ENCODE data around the gene SLC35F1.
"Not testable (repeated sequence)": the region's sequence is repeated elsewhere in the genome, so short reads cannot be mapped to it uniquely, and the experiment has no call there.

Gene SLC35F1

DNA sequence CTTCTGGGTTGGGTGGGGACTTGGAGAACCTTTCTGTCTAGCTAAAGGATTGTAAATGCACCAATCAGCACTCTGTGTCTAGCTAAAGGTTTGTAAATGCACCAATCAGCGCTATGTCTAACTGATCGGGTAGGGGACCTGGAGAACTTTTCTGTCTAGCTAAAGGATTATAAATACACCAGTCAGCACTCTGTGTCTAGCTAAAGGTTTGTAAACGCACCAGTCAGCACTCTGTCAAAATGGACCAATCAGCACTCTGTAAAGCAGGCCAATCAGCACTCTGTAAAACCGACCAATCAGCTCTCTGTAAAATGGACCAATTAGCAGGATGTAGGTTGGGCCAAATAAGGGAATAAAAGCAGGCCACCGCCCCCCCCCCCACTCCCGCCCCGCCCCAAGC lies 58.7 kb downstream of the SLC35F1 start:
- Histone ChIP-seq H3K4me1 (ENCODE audit: control insufficient read depth in 2 of 2, insufficient read depth in 1 of 2, low read depth in 1 of 2, low read length in 2 of 2) (peaks cover 4 to 16% of the 10 kb centered on the region in 2 donors), H3K36me3 (replicated peaks in 1 of 2; ENCODE audit: control insufficient read depth in 2 of 2, insufficient read depth in 2 of 2, low read length in 2 of 2) (peaks cover 0 to 25% of the 10 kb centered on the region in 2 donors), H3K9me3 (replicated peaks in 1 of 2; ENCODE audit: control insufficient read depth in 2 of 2, insufficient read depth in 1 of 2, low read depth in 1 of 2, low read length in 2 of 2) (peaks cover 4 to 34% of the 10 kb centered on the region in 2 donors)
- not testable (repeated sequence) for H2BK120ac ChIP-seq (ENCODE audit: low read depth, low read length); H3K4me2 ChIP-seq (ENCODE audit: insufficient read depth, low read length, poor library complexity, severe bottlenecking); H3K4me3 ChIP-seq (ENCODE audit: low read length in 2 of 2); DNase-seq (ENCODE audit: low spot score); H3K27me3 ChIP-seq (ENCODE audit: control insufficient read depth in 3 of 3, insufficient read depth in 3 of 3, low read depth in 1 of 3, low read length in 3 of 3); H2AFZ ChIP-seq (ENCODE audit: low read length); H2BK12ac ChIP-seq (ENCODE audit: low read length); H4K8ac ChIP-seq (ENCODE audit: low read depth, low read length); H3K23ac ChIP-seq (ENCODE audit: low read depth, low read length, poor library complexity); H2AK5ac ChIP-seq (ENCODE audit: low read depth, low read length); H3K9ac ChIP-seq (ENCODE audit: low read depth, low read length, poor library complexity); H3K18ac ChIP-seq (ENCODE audit: low read length); H4K91ac ChIP-seq (ENCODE audit: low read depth, low read length, poor library complexity); H3K14ac ChIP-seq (ENCODE audit: low read length); H2BK15ac ChIP-seq (ENCODE audit: low read length); H3K79me1 ChIP-seq (ENCODE audit: low read depth, low read length); H3K27ac ChIP-seq (replicated peaks; ENCODE audit: low read length); H2BK5ac ChIP-seq (ENCODE audit: low read length); H3K4ac ChIP-seq (ENCODE audit: low read length)
- WGBS, 2 donors (ENCODE audit: extremely low coverage in 2 of 2, insufficient read length in 2 of 2, insufficient replicate concordance in 1 of 2): no CpG with 5 or more reads among the region's 7 CpGs

DNA sequence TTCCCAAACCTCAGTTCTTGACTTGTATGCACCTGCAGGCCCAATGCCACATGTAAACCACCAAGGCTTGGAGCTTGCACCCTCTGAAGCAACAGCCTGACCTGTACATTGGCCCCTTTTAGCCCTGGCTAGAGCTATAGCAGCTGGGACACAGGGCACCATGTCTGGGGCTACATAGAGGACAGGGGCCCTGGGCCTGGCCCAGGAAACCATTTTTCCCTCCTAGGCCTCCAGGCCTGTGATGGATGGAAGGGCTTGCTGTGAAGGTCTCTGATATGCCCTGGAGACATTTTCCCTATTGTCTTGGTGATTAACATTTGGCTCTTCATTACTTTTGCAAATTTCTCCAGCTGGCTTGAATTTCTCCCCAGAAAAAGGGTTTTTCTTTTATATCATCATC lies 64.6 kb downstream of the SLC35F1 start:
- Histone ChIP-seq H3K4ac (ENCODE audit: low read length) (no peak overlapping the region), H2BK120ac (ENCODE audit: low read depth, low read length) (no peak overlapping the region), H2AFZ (ENCODE audit: low read length) (no peak overlapping the region), H4K8ac (ENCODE audit: low read depth, low read length) (no peak overlapping the region), H3K18ac (ENCODE audit: low read length) (no peak overlapping the region), H3K36me3 (replicated peaks in 1 of 2; ENCODE audit: control insufficient read depth in 2 of 2, insufficient read depth in 2 of 2, low read length in 2 of 2) (peaks cover 0 to 2% of the 10 kb centered on the region in 2 donors), H3K9me3 (replicated peaks in 1 of 2; ENCODE audit: control insufficient read depth in 2 of 2, insufficient read depth in 1 of 2, low read depth in 1 of 2, low read length in 2 of 2) (peaks cover 2 to 29% of the 10 kb centered on the region in 2 donors), H2AK5ac (ENCODE audit: low read depth, low read length) (no peak overlapping the region), H3K79me1 (ENCODE audit: low read depth, low read length) (peaks cover 2% of the 10 kb centered on the region), H3K4me3 (ENCODE audit: low read length in 2 of 2) (no peak overlapping the region), H3K27me3 (ENCODE audit: control insufficient read depth in 3 of 3, insufficient read depth in 3 of 3, low read depth in 1 of 3, low read length in 3 of 3) (no peaks in the 10 kb centered on the region), H3K9ac (ENCODE audit: low read depth, low read length, poor library complexity) (no peak overlapping the region), H2BK15ac (ENCODE audit: low read length) (no peak overlapping the region), H2BK12ac (ENCODE audit: low read length) (no peak overlapping the region), H3K27ac (replicated peaks; ENCODE audit: low read length) (no peak overlapping the region), H3K23ac (ENCODE audit: low read depth, low read length, poor library complexity) (no peak overlapping the region), H2BK5ac (ENCODE audit: low read length) (no peak overlapping the region), H3K4me2 (ENCODE audit: insufficient read depth, low read length, poor library complexity, severe bottlenecking) (no peak overlapping the region), H4K91ac (ENCODE audit: low read depth, low read length, poor library complexity) (no peak overlapping the region), H3K4me1 (ENCODE audit: control insufficient read depth in 2 of 2, insufficient read depth in 1 of 2, low read depth in 1 of 2, low read length in 2 of 2) (no peaks in the 10 kb centered on the region), H3K14ac (ENCODE audit: low read length) (no peak overlapping the region)
- no peak for DNase-seq (ENCODE audit: low spot score)

DNA sequence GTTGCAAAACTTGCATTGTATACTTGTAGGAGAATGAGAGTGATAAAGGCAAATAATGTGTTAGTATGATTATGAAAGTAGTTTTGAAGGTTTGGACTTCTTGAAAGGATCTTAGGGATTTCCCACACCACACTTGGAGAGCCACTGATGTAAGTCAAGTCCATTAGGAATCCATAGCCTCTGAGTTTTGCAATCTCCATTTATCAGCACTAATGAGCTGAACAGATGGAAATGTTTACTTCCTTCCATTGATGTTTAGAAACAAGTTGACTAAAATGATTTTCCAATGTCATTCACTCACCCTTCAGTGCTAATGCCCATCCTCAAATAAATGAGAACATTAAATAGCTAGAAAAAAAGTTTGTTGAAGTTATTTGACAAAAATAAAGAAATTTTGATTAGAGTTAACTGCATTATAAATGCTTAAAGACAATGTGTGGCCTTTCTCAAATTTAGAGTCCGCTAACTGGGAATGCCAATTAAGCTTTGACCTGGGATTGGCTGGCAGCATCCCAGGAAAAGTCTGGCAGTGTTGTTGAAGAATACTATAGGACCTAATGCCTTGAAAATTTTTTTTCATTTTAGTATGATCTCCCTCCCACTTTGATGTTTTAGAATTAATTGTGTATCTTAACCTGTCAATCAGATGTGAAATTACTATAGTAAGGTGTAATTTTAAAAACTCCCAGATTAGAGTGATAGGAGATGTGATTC lies 68.0 kb downstream of the SLC35F1 start:
- WGBS, 2 donors (ENCODE audit: extremely low coverage in 2 of 2, insufficient read length in 2 of 2, insufficient replicate concordance in 1 of 2): no CpG with 5 or more reads among the region's 1 CpG
- no peak overlapping the region for H3K14ac ChIP-seq (ENCODE audit: low read length)

DNA sequence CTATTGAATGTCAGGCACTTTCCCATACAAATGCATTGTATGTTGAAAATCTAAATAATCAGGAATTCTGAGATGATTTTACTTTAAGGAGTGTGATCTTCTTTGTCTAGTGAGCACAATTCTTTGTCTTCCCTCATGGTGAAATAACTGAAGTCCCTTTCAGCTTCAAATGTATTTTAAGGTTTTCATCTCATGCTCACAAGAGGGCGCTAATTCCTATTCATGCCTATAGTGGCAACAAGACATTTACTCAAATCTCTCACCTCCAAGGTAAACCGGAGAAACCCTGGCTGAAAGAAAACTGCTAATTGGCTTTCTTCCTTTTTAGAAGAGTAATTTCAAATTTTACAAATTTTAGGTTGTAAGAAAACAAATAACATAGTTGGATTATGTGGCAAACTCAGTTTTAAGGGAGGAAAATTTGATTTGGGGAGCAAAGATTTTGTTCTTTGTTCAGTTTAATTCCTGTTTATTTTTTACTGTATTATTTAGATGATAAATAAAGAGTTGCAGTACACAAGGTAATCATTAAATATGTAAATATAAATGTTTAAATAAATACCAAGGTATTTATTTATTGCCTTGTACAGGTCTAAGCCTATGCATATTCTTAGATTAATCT lies 69.1 kb downstream of the SLC35F1 start:
- Histone ChIP-seq H3K79me1 (ENCODE audit: low read depth, low read length) (peaks cover 2% of the 10 kb centered on the region), H3K27me3 (ENCODE audit: control insufficient read depth in 3 of 3, insufficient read depth in 3 of 3, low read depth in 1 of 3, low read length in 3 of 3) (no peaks in the 10 kb centered on the region), H4K8ac (ENCODE audit: low read depth, low read length) (no peak overlapping the region), H2AFZ (ENCODE audit: low read length) (peak overlapping the region; percentile 18), H2BK5ac (ENCODE audit: low read length) (no peak overlapping the region), H3K4me2 (ENCODE audit: insufficient read depth, low read length, poor library complexity, severe bottlenecking) (no peak overlapping the region), H2BK12ac (ENCODE audit: low read length) (no peak overlapping the region), H3K14ac (ENCODE audit: low read length) (no peak overlapping the region), H3K36me3 (replicated peaks in 1 of 2; ENCODE audit: control insufficient read depth in 2 of 2, insufficient read depth in 2 of 2, low read length in 2 of 2) (no peaks in the 10 kb centered on the region), H3K9ac (ENCODE audit: low read depth, low read length, poor library complexity) (no peak overlapping the region), H3K23ac (ENCODE audit: low read depth, low read length, poor library complexity) (no peak overlapping the region), H3K18ac (ENCODE audit: low read length) (no peak overlapping the region), H2BK15ac (ENCODE audit: low read length) (no peak overlapping the region), H2BK120ac (ENCODE audit: low read depth, low read length) (no peak overlapping the region), H2AK5ac (ENCODE audit: low read depth, low read length) (no peak overlapping the region), H3K9me3 (replicated peaks in 1 of 2; ENCODE audit: control insufficient read depth in 2 of 2, insufficient read depth in 1 of 2, low read depth in 1 of 2, low read length in 2 of 2) (peaks cover 0 to 19% of the 10 kb centered on the region in 2 donors), H3K4me3 (ENCODE audit: low read length in 2 of 2) (no peak overlapping the region), H4K91ac (ENCODE audit: low read depth, low read length, poor library complexity) (no peak overlapping the region), H3K27ac (replicated peaks; ENCODE audit: low read length) (no peak overlapping the region), H3K4me1 (ENCODE audit: control insufficient read depth in 2 of 2, insufficient read depth in 1 of 2, low read depth in 1 of 2, low read length in 2 of 2) (peaks cover 0 to 3% of the 10 kb centered on the region in 2 donors), H3K4ac (ENCODE audit: low read length) (no peak overlapping the region)
- no CpG with 5 or more reads among the region's 2 CpGs for WGBS, 2 donors (ENCODE audit: extremely low coverage in 2 of 2, insufficient read length in 2 of 2, insufficient replicate concordance in 1 of 2)
- peak; percentile 54 for DNase-seq (ENCODE audit: low spot score)

More for the DNA sequence above, 68.0 kb downstream of the SLC35F1 start:
- H2AK5ac ChIP-seq (ENCODE audit: low read depth, low read length): no peak overlapping the region
- H3K4me3 ChIP-seq (ENCODE audit: low read length in 2 of 2): no peak overlapping the region
- no peak overlapping the region for H3K4ac ChIP-seq (ENCODE audit: low read length)
- H3K23ac ChIP-seq (ENCODE audit: low read depth, low read length, poor library complexity): no peak overlapping the region
- H2BK12ac ChIP-seq (ENCODE audit: low read length): no peak overlapping the region
- H2AFZ ChIP-seq (ENCODE audit: low read length): no peak overlapping the region
- DNase-seq (ENCODE audit: low spot score): no peak
- no peak overlapping the region for H3K27ac ChIP-seq (replicated peaks; ENCODE audit: low read length)
- peaks cover 0 to 3% of the 10 kb centered on the region in 2 donors for H3K4me1 ChIP-seq (ENCODE audit: control insufficient read depth in 2 of 2, insufficient read depth in 1 of 2, low read depth in 1 of 2, low read length in 2 of 2)
- no peak overlapping the region for H2BK120ac ChIP-seq (ENCODE audit: low read depth, low read length)
- peaks cover 2 to 26% of the 10 kb centered on the region in 2 donors for H3K9me3 ChIP-seq (replicated peaks in 1 of 2; ENCODE audit: control insufficient read depth in 2 of 2, insufficient read depth in 1 of 2, low read depth in 1 of 2, low read length in 2 of 2)
- no peak overlapping the region for H3K18ac ChIP-seq (ENCODE audit: low read length)
- H2BK5ac ChIP-seq (ENCODE audit: low read length): no peak overlapping the region
- H4K91ac ChIP-seq (ENCODE audit: low read depth, low read length, poor library complexity): no peak overlapping the region
- no peak overlapping the region for H3K9ac ChIP-seq (ENCODE audit: low read depth, low read length, poor library complexity)
- no peak overlapping the region for H2BK15ac ChIP-seq (ENCODE audit: low read length)
- H3K27me3 ChIP-seq (ENCODE audit: control insufficient read depth in 3 of 3, insufficient read depth in 3 of 3, low read depth in 1 of 3, low read length in 3 of 3): no peaks in the 10 kb centered on the region
- no peak overlapping the region for H4K8ac ChIP-seq (ENCODE audit: low read depth, low read length)
- H3K4me2 ChIP-seq (ENCODE audit: insufficient read depth, low read length, poor library complexity, severe bottlenecking): no peak overlapping the region
- H3K79me1 ChIP-seq (ENCODE audit: low read depth, low read length): peaks cover 2% of the 10 kb centered on the region
- H3K36me3 ChIP-seq (replicated peaks in 1 of 2; ENCODE audit: control insufficient read depth in 2 of 2, insufficient read depth in 2 of 2, low read length in 2 of 2): no peaks in the 10 kb centered on the region

All from neuronal stem cell (in vitro differentiated cells).